ENCODE results near the gene PAPPA. TPM values are rescaled to one million over a fixed set of nuclear protein-coding genes. Genes with fewer than 3 reads are reported as not detected.

Gene PAPPA
- total and polyA plus RNA-seq, 11 donors, result 0.23 to 8.5 (median 2.1) TPM

- H3K4me3 ChIP-seq, result no peak overlapping the region
- ATAC-seq, result peak; percentile 42 to 82 (median 70)
- H3K4me1 ChIP-seq, result peaks cover 0 to 41% (median 17%) of the 10 kb centered on the region in 12 donors
- no peaks in the 10 kb centered on the region for H3K36me3 ChIP-seq
- intact Hi-C loops (cut with DNase I), result loop anchor here in 1 of 10 donors (10.0 kb wide), 2 partner anchors 54 to 164 kb away; partner anchors contain the start of gene PAPPA
- no peaks in the 10 kb centered on the region for H3K9me3 ChIP-seq
- no peak for TF ChIP-seq CTCF (IDR thresholded peaks at IDR 0.05)
- TF ChIP-seq POLR2A (IDR thresholded peaks at IDR 0.05), result no peak
- H3K27ac ChIP-seq, result peak overlapping the region in 11 of 12 donors; percentile 18 to 79 (median 51)
- WGBS, 4 donors, result 68 to 74% (median 72%) methylated on average over 19 of the region's 19 CpGs
- H3K27me3 ChIP-seq, result no peaks in the 10 kb centered on the region
- peak; percentile 63 to 79 (median 70) for DNase-seq
Observed at GRCh38 chr9:116318468-116319374, 165.1 kb downstream of the PAPPA start.

- H3K27ac ChIP-seq, result peak overlapping the region in 8 of 12 donors; percentile 17 to 79 (median 70)
- intact Hi-C loops (cut with DNase I), result loop anchor here in 1 of 10 donors (10.0 kb wide), 2 partner anchors 55 to 165 kb away; partner anchors contain the start of gene PAPPA
- ATAC-seq, result no peak
- H3K4me1 ChIP-seq, result peaks cover 0 to 45% (median 17%) of the 10 kb centered on the region in 12 donors
- 71 to 75% (median 74%) methylated on average over 3 of the region's 3 CpGs for WGBS, 4 donors
- no peaks in the 10 kb centered on the region for H3K36me3 ChIP-seq
- H3K27me3 ChIP-seq, result no peaks in the 10 kb centered on the region
- H3K9me3 ChIP-seq, result no peaks in the 10 kb centered on the region
- no peak overlapping the region for H3K4me3 ChIP-seq
- DNase-seq, result no peak
- TF ChIP-seq POLR2A (IDR thresholded peaks at IDR 0.05) (no peak), CTCF (IDR thresholded peaks at IDR 0.05) (no peak)
Observed at GRCh38 chr9:116319480-116319879, 165.9 kb downstream of the PAPPA start.

GRCh38 chr9:116320290-116320689 is 166.7 kb downstream of the PAPPA start:
- H3K27ac ChIP-seq, result peak overlapping the region in 10 of 12 donors; percentile 22 to 79 (median 65)
- ATAC-seq (peak; percentile 68 to 84 (median 82)), DNase-seq (peak in 4 of 5 donors; percentile 48 to 62 (median 55))
- H3K36me3 ChIP-seq, result no peaks in the 10 kb centered on the region
- intact Hi-C loops (cut with DNase I), result no loop called here
- TF ChIP-seq POLR2A (IDR thresholded peaks at IDR 0.05) (no peak), CTCF (IDR thresholded peaks at IDR 0.05) (no peak)
- peaks cover 0 to 45% (median 17%) of the 10 kb centered on the region in 12 donors for H3K4me1 ChIP-seq
- WGBS, 4 donors, result 5 to 12% (median 5%) methylated on average over 3 of the region's 3 CpGs
- no peaks in the 10 kb centered on the region for H3K9me3 ChIP-seq
- H3K27me3 ChIP-seq, result no peaks in the 10 kb centered on the region
- no peak overlapping the region for H3K4me3 ChIP-seq

GRCh38 chr9:116322521-116322920 is 168.9 kb downstream of the PAPPA start:
- H3K4me1 ChIP-seq, result peaks cover 0 to 48% (median 20%) of the 10 kb centered on the region in 12 donors
- H3K27me3 ChIP-seq, result no peaks in the 10 kb centered on the region
- H3K27ac ChIP-seq, result no peak overlapping the region
- intact Hi-C loops (cut with DNase I), result no loop called here
- H3K36me3 ChIP-seq, result no peaks in the 10 kb centered on the region
- no peak for TF ChIP-seq POLR2A (IDR thresholded peaks at IDR 0.05)
- no peak for TF ChIP-seq CTCF (IDR thresholded peaks at IDR 0.05)
- H3K4me3 ChIP-seq, result no peak overlapping the region
- WGBS, 4 donors, result 71 to 80% (median 78%) methylated on average over 2 of the region's 2 CpGs
- DNase-seq, result no peak
- no peaks in the 10 kb centered on the region for H3K9me3 ChIP-seq
- ATAC-seq, result no peak
